ENCODE results near the gene ZC3H18. TPM values are rescaled to one million over a fixed set of nuclear protein-coding genes. Genes with fewer than 3 reads are reported as not detected.

ZC3H18 gene
- total RNA-seq, 1 experiment from 2014 or later, result 57.8 TPM

DNA sequence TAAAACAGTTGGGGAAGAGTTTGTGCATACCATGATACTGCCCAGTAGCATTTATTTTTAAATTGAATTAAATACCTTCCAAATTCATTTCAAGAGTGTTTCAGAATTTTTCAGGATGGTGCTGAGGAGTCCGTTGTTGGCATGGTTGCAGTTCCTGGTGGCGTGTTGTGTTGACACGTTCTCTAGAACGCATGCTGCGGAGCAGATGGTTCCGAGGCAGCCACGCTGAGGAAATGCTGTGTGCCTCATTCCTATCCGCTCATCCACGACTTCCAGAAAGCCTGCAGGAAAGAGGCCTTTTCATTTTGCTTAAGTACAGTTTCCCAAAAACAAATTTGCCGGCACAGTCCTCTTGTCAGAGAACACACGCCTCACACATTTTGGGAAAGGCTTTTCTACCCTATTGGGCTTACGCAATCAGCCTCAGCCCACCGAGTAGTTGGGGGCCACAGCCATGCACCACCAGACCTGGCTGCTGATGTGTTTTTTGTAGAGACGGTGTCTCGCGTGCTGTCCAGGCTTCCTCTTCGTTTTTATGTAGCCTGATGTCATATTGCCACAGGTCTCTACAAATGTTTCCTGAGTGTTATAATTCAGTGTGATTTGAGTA is 36.0 kb downstream of the ZC3H18 start:
- H3K9me2 ChIP-seq (ENCODE audit: insufficient read depth), result no peaks in the 10 kb centered on the region
- DNase-seq (ENCODE audit: low read depth, low spot score) (no peak), ATAC-seq (no peak)
- ChIA-PET POLR2A (no interaction called here), RAD21 (ENCODE audit: low non-redundant PET in 1 of 2, low total read pairs in 2 of 2, uncharacterized antibody in 2 of 2, unreplicated experiment in 2 of 2) (no interaction called here), CTCF (no interaction called here)
- H4K20me1 ChIP-seq (ENCODE audit: insufficient read depth), result no peaks in the 10 kb centered on the region
- H3K4me3 ChIP-seq (replicated peaks in 1 of 2; ENCODE audit: low read depth in 1 of 2, low read length in 2 of 2), result no peak overlapping the region
- intact Hi-C loops (cut with micrococcal nuclease), result no loop called here
- no peak overlapping the region for H3K27ac ChIP-seq (ENCODE audit: low read depth, low read length)
- no peak overlapping the region for H3K4me2 ChIP-seq (ENCODE audit: low read length)
- no peaks in the 10 kb centered on the region for H3K9me3 ChIP-seq (ENCODE audit: control insufficient read depth in 1 of 2, insufficient read depth in 1 of 2, low read depth in 1 of 2, low read length in 2 of 2)
- no peak overlapping the region for H3K9ac ChIP-seq (ENCODE audit: low read length)
- H3K36me3 ChIP-seq (ENCODE audit: control insufficient read depth in 1 of 2, insufficient read depth in 2 of 2, low read length in 2 of 2), result peaks cover 32 to 50% of the 10 kb centered on the region in 2 experiments; a peak in 3 of 4 replicates
- TF ChIP-seq CBX3 (IDR thresholded peaks at IDR 0.05; ENCODE audit: low read depth) (no peak), TCF7L2 (IDR thresholded peaks at IDR 0.05; ENCODE audit: borderline replicate concordance, extremely low read depth, insufficient read depth, insufficient read length) (no peak), JUND (IDR thresholded peaks at IDR 0.05) (no peak), SIN3A (IDR thresholded peaks at IDR 0.05; ENCODE audit: low read depth) (no peak), YY1 (IDR thresholded peaks at IDR 0.05; ENCODE audit: extremely low read depth, insufficient replicate concordance, low read depth, low read length) (no peak), ELF1 (IDR thresholded peaks at IDR 0.05; ENCODE audit: borderline replicate concordance, low read depth) (no peak), EGR1 (IDR thresholded peaks at IDR 0.05; ENCODE audit: low read depth) (no peak)
- TF ChIP-seq, protein P1, sequence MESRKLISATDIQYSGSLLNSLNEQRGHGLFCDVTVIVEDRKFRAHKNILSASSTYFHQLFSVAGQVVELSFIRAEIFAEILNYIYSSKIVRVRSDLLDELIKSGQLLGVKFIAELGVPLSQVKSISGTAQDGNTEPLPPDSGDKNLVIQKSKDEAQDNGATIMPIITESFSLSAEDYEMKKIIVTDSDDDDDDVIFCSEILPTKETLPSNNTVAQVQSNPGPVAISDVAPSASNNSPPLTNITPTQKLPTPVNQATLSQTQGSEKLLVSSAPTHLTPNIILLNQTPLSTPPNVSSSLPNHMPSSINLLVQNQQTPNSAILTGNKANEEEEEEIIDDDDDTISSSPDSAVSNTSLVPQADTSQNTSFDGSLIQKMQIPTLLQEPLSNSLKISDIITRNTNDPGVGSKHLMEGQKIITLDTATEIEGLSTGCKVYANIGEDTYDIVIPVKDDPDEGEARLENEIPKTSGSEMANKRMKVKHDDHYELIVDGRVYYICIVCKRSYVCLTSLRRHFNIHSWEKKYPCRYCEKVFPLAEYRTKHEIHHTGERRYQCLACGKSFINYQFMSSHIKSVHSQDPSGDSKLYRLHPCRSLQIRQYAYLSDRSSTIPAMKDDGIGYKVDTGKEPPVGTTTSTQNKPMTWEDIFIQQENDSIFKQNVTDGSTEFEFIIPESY (IDR thresholded peaks at IDR 0.05; ENCODE audit: extremely low read depth, insufficient replicate concordance, low read length), result no peak
- H3K79me2 ChIP-seq (ENCODE audit: insufficient read depth, low read length), result peaks cover 28% of the 10 kb centered on the region; the same call in 1 of the 2 replicates
- H3K27me3 ChIP-seq (ENCODE audit: insufficient read depth, low read length), result no peaks in the 10 kb centered on the region
- no peaks in the 10 kb centered on the region for H3K4me1 ChIP-seq (ENCODE audit: control insufficient read depth in 1 of 2, insufficient read depth in 2 of 2, low read length in 2 of 2)
- no TSS peak for BruUV-seq (replicated peaks)
- no peak overlapping the region for H2AFZ ChIP-seq (ENCODE audit: low read depth, low read length, poor library complexity, severe bottlenecking)
